Neuron (in vitro differentiated cells): ENCODE results near the gene PAPPA2.

Experiments
- H2AFZ ChIP-seq: one replicate; pipeline ENCODE4 v1.6.1; 2013; ENCODE audit warnings: low read depth, mild to moderate bottlenecking, inconsistent platforms, low read length, moderate library complexity
- H3K27me3 ChIP-seq: one replicate; pipeline ENCODE4 v1.6.1; 2013; ENCODE audit warnings: low read length; ENCODE audit not compliant: insufficient read depth
- H3K36me3 ChIP-seq: one replicate; pipeline ENCODE4 v1.6.1; 2013; ENCODE audit warnings: low read length; ENCODE audit not compliant: insufficient read depth
- H3K4me1 ChIP-seq: one replicate; pipeline ENCODE4 v1.6.1; 2013; ENCODE audit warnings: low read length; ENCODE audit not compliant: insufficient read depth
- H3K4me3 ChIP-seq: 2 replicates; pipeline ENCODE4 v1.5.1; 2013; ENCODE audit warnings: mild to moderate bottlenecking, low read length, moderate library complexity
- H3K9me3 ChIP-seq: one replicate; pipeline ENCODE4 v1.6.1; 2013; ENCODE audit warnings: low read length

PAPPA2 gene

DNA sequence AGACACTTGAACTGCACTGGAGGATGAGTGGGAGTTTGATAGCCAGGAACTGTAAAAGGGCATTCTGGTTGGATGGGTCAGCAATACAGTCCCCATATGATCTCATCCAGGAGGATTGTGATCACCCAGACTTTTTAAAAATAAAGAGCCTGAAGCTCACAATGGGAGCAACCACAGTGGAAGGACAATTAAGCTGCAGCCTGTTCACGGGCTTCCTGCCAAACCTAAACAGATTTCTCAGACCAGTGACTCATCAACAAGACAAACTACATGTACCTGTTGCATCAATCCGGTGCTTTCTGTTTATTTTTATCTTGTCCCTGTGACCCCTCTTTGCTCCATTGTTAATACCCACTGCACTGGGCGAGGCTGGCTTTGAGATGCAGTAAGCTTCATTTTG, 52.3 kb downstream of the PAPPA2 start:
- Histone ChIP-seq H3K27me3 (no peaks in the 10 kb centered on the region), H3K4me3 (no peak overlapping the region), H2AFZ (no peak overlapping the region), H3K9me3 (no peaks in the 10 kb centered on the region), H3K36me3 (no peaks in the 10 kb centered on the region), H3K4me1 (no peaks in the 10 kb centered on the region)

DNA sequence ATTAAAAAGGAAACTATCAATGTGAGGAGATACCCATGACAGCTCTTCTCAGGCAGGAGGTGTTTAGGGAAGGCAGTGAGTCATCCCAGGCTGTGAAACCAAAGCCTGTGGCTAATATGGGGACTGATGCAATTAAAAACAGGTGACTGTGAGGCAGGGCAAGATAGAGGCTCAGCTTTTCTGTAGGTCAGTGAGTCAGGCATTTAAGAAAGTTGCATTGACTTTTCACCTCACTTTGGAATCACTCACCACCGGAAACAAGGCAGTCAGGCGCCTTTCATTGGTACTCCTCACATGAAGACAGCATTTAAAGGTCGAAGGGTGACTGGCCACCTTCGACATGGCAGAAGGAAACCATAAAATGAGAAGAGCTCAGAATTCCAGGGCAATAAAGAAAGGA, 54.5 kb downstream of the PAPPA2 start:
- Histone ChIP-seq H3K4me1 (no peaks in the 10 kb centered on the region), H3K27me3 (no peaks in the 10 kb centered on the region), H3K9me3 (no peaks in the 10 kb centered on the region), H3K36me3 (no peaks in the 10 kb centered on the region), H3K4me3 (no peak overlapping the region), H2AFZ (no peak overlapping the region)

DNA sequence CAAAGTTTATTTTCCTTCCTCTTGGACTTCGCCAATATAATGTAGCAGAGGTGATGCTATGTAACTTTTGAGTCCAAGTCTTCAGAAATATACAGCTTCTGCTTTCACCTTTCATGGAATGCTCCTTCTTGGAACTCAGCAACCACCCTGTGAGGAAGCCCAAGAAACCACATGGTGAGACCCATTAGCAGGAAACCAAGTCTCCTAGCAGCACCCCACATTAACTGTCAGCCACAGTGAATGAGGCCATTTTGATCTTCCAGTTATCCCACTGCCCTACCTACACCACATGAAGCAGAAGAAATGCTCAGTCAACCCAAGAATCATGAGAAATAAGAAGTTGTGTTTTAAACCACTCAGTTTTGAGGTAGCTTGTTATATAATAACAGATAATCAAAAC, 58.2 kb downstream of the PAPPA2 start:
- Histone ChIP-seq H3K4me1 (no peaks in the 10 kb centered on the region), H3K27me3 (no peaks in the 10 kb centered on the region)

DNA sequence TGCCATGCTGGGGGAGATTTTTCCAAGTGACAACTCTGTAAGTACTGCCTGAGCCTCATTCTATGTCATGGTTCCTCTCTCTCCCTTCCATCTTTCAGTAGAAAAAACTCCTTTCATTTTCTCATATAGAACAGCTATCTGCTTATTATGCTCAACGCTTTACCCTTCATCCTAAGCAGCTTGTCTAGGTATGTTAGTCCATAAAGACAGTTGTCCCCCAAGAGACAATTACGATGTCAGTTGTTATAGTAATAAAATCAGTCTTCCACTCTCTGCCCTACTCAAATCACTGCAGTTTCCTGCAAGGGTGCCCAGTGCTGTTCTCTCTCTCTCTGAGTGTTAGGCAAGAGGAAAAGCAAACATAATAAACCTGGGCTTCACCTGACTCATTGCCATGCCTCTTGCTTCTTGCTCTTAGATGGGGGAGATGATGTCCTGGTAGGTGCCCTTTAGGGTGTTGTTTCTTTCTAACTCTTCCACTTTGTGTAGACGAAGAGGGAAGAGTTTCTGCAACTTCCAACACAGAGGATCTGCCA, 59.4 kb downstream of the PAPPA2 start:
- H3K4me3 ChIP-seq, result no peak overlapping the region
- H3K4me1 ChIP-seq, result no peaks in the 10 kb centered on the region
- H3K36me3 ChIP-seq, result no peaks in the 10 kb centered on the region
- H3K27me3 ChIP-seq, result no peaks in the 10 kb centered on the region
- no peak overlapping the region for H2AFZ ChIP-seq
- no peaks in the 10 kb centered on the region for H3K9me3 ChIP-seq

More for the DNA sequence above, 58.2 kb downstream of the PAPPA2 start:
- Histone ChIP-seq H3K36me3 (no peaks in the 10 kb centered on the region), H3K9me3 (no peaks in the 10 kb centered on the region), H3K4me3 (no peak overlapping the region), H2AFZ (no peak overlapping the region)

DNA sequence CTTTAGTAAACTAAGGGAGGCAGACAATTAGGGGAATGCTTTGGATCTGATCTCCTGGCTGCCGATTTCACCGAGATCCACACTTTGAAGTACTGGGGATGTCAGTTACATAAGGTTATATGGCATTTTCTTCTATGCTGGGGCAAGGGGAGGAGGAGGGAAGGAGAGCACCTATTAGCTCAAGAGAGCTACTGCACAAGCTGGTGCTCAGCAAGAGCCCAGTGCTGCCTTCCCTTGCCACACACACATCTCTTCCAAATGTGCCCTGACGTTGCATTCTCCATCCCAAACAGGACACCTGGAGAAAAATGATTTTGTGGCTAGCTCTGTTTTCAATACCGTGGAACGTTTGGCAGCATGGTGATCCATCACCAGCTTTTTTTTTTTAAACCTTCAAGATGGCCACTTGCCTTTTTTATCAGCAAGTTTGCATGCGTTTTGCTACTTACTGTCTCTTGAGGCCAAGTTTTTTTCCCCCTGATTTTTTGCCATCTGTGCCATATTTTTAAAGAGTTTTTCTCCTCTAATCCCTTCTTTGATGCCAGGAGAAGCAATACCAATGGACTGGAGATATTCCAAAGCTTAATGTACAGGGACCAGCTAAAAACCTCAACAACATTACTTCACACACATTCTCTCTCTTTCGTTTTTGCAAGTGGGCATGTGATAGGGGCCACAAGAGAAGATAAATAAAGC, 66.6 kb downstream of the PAPPA2 start:
- no peak overlapping the region for H2AFZ ChIP-seq
- no peaks in the 10 kb centered on the region for H3K9me3 ChIP-seq
- H3K36me3 ChIP-seq, result no peaks in the 10 kb centered on the region
- no peaks in the 10 kb centered on the region for H3K27me3 ChIP-seq
- H3K4me1 ChIP-seq, result no peaks in the 10 kb centered on the region
- no peak overlapping the region for H3K4me3 ChIP-seq

DNA sequence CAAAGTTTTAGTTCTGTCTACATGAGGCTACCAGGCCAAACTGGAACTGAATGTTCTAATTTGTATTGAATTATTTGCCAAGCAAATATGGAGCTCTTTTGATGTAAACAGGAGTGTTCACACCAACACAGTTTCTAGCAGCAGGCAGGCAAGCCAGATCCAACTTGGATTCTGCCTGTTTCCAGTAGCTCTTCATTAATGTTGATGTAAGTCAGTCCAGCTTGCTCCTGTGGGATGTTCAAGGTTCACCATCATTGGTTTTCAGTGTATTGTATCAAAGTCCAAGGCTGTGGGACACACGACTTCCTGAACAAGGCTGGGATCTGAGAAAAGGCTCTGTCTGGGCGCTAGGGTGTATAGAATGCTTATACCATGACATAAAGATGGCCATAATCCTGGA, 68.1 kb downstream of the PAPPA2 start:
- no peaks in the 10 kb centered on the region for H3K27me3 ChIP-seq
- H3K4me3 ChIP-seq, result no peak overlapping the region
- H2AFZ ChIP-seq, result no peak overlapping the region
- no peaks in the 10 kb centered on the region for H3K9me3 ChIP-seq
- no peaks in the 10 kb centered on the region for H3K4me1 ChIP-seq
- no peaks in the 10 kb centered on the region for H3K36me3 ChIP-seq

DNA sequence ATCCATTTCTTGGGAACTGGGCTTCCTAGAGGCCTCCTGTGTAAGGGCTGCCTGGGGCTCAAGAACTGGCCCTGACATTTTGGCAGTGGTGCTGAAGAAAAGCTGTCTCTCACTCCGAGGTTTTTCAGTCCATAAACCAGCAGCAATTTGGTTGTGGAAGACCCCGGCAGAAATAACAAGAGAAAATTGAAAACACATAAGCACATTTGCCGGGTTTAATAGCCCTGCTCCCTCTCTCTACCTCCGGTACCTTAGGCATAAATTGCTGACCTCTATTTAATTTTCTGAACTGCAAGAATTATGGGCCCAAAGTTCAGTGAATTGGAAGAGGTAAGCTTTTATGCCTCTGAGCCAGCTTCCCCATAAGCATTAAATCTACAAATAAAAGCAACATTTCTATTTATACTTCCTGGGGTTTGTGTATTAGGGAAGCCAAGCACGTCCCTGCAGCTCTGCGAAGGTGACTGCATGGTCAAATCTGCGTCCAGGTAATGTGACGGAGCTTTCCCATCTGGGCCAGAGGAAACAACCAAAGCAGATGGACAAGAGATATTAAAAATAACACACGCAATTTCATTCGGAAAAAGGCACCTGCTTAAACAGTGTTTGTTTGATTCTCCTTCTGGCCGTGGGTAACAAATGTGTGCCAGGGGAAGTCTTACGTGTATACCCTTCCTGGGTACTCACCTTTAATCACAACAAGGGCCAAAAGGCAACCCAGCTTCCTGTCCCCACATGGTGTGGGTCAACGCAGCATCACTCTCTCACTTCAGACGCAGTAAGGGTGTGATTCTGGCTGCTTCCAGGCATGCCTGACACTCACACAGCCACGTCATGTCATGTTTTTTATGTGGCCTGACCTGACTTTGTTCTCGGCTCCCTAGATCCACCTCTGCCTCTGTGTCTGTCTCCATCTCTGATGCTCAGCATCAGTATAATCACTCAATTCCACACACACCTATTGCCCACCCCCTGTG, 69.2 kb downstream of the PAPPA2 start:
- no peaks in the 10 kb centered on the region for H3K27me3 ChIP-seq
- H3K4me1 ChIP-seq, result no peaks in the 10 kb centered on the region
- H3K36me3 ChIP-seq, result no peaks in the 10 kb centered on the region
- no peak overlapping the region for H3K4me3 ChIP-seq
- no peak overlapping the region for H2AFZ ChIP-seq
- no peaks in the 10 kb centered on the region for H3K9me3 ChIP-seq

DNA sequence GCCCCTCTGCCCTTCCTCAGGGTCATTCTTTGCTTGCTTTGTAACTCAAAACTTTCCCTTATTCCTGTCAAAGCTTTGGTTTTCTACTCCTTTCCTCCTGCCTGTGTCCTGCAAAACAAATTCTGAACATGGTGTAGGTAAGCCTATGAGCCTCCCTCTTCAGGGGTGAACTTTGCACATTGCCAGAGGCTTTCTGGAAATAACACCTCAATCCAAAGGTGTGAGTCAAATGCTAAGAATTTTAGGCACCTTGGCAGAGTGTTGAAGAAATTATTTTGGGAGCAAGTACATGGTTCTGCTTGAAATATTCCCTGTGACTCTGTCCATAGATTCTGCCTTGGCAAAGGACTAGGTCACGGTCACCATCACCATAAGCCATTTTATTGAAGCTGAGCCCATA, 70.0 kb downstream of the PAPPA2 start:
- H2AFZ ChIP-seq, result no peak overlapping the region
- H3K4me1 ChIP-seq, result no peaks in the 10 kb centered on the region

DNA sequence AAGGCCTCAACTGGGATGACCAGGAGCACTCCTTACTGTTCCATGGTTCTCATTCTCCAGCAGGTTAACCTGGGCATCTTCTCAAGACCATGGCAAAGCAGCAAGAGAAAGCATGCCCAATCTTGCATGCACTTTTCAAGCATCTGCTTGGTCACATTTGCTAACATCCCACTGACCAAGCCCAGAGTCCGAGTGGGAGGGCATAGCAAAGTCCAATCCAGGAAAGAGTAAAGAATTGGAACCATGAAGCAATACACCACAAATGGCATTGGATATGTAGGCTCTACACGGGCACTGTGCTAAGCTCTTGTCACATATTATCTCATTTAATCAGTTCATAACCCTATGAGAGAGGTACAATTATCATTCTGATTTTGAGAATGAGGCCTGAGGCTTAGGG, 73.6 kb downstream of the PAPPA2 start:
- H3K4me3 ChIP-seq, result no peak overlapping the region
- H2AFZ ChIP-seq, result no peak overlapping the region
- no peaks in the 10 kb centered on the region for H3K27me3 ChIP-seq
- H3K36me3 ChIP-seq, result no peaks in the 10 kb centered on the region
- no peaks in the 10 kb centered on the region for H3K9me3 ChIP-seq
- H3K4me1 ChIP-seq, result no peaks in the 10 kb centered on the region

More for the DNA sequence above, 70.0 kb downstream of the PAPPA2 start:
- no peak overlapping the region for H3K4me3 ChIP-seq
- H3K9me3 ChIP-seq, result no peaks in the 10 kb centered on the region
- no peaks in the 10 kb centered on the region for H3K36me3 ChIP-seq
- H3K27me3 ChIP-seq, result no peaks in the 10 kb centered on the region

DNA sequence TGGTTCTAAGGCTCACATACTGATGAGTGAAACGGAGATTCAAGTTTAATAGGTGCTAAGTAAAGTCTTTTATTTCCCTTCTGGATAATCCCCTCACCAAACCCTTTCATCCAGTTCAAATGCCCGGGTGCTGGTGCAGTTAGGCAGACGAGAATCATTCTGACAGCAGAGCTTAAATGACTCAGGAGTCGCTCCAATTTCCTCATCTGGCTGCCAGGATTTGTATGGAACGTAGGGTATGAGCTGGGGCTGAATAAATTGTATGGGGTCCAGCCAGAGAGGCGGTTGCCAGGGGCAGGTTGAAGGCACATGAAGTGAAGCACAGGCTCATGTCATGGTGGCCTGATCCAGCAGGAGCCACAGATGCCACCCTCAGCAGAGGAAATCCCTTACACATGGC, 76.0 kb downstream of the PAPPA2 start:
- H3K4me3 ChIP-seq, result no peak overlapping the region
- H3K4me1 ChIP-seq, result no peaks in the 10 kb centered on the region
- no peaks in the 10 kb centered on the region for H3K9me3 ChIP-seq
- no peaks in the 10 kb centered on the region for H3K36me3 ChIP-seq
- no peaks in the 10 kb centered on the region for H3K27me3 ChIP-seq
- H2AFZ ChIP-seq, result no peak overlapping the region

DNA sequence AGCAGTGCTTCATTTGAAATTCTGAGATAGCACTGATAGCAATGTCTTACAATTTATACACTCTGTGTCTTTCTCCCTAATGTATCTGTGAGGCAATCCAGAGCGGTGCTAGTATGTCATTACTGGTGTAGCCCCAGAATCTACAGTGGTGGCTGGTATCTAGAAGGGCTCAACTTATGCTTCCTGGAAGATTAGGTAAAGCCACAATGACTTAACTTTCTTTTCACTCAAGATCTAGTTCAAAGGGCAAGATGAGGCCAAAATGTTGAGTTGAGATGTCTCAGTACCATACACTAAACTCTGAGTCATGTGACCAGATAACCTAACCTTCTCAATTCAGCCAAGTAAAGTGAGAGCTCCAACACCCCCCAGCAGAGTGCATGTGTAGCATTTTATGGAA, 77.5 kb downstream of the PAPPA2 start:
- H3K27me3 ChIP-seq, result no peaks in the 10 kb centered on the region

DNA sequence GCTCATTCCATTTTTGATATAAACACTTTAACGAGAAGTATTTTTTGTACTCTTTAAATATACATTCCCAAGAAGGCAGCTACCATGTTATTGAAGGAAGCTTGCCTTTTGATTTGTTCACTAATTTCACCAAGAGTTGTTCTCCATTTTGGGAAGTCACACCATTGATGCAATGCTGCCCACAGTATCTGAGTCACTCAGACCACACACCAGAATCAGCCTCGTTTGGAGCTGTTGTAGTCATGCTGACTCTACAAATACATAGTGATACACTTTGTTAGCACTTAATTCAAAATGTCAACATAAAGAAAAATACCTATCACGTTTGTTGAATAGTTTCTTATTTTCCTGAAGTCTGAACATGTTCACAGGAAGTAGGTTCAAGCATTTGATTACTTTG, 78.7 kb downstream of the PAPPA2 start:
- H3K4me3 ChIP-seq, result no peak overlapping the region
- no peak overlapping the region for H2AFZ ChIP-seq
- H3K36me3 ChIP-seq, result no peaks in the 10 kb centered on the region
- no peaks in the 10 kb centered on the region for H3K27me3 ChIP-seq
- H3K4me1 ChIP-seq, result no peaks in the 10 kb centered on the region
- H3K9me3 ChIP-seq, result no peaks in the 10 kb centered on the region

More for the DNA sequence above, 77.5 kb downstream of the PAPPA2 start:
- no peak overlapping the region for H2AFZ ChIP-seq
- no peaks in the 10 kb centered on the region for H3K9me3 ChIP-seq
- no peaks in the 10 kb centered on the region for H3K4me1 ChIP-seq
- no peak overlapping the region for H3K4me3 ChIP-seq
- no peaks in the 10 kb centered on the region for H3K36me3 ChIP-seq

DNA sequence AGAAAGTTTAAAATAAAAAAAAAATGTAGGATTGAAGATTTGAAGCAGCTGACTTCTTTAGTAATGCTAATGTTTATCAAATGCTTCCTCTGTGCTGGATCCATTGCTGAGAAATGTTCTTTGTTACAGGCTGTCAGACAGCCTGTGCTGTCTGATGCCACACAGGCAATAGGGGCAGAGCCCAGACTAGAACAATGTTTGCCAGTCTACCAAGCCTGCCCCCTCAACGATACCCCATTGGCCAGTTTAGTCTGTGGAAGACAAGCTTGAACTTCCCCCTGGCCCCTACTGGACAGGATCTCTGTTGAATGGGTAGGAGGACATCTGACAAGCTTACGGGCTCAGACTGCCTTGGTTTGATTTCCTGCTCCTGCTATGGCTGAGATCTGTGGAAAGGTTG, 79.4 kb downstream of the PAPPA2 start:
- Histone ChIP-seq H3K4me3 (no peak overlapping the region), H2AFZ (no peak overlapping the region), H3K4me1 (no peaks in the 10 kb centered on the region), H3K27me3 (no peaks in the 10 kb centered on the region), H3K9me3 (no peaks in the 10 kb centered on the region), H3K36me3 (no peaks in the 10 kb centered on the region)
